ENCODE data around the gene SNCAIP.
"Not testable (repeated sequence)": the region's sequence is repeated elsewhere in the genome, so short reads cannot be mapped to it uniquely, and the experiment has no call there.

GRCh38 chr5:122486616-122487015 is 174.6 kb downstream of the SNCAIP start:
- not testable (repeated sequence) for TF ChIP-seq CTCF (conservative IDR thresholded peaks at IDR 0.05; ENCODE audit: low read depth, low read length); RAD21 (IDR thresholded peaks at IDR 0.05; ENCODE audit: low read length); CEBPB (IDR thresholded peaks at IDR 0.05; ENCODE audit: low read depth, low read length); RCOR1 (IDR thresholded peaks at IDR 0.05; ENCODE audit: insufficient replicate concordance, low read length)

Data from IMR-90 (cell line).